GM21619 (cell line): Measurements from ENCODE around the gene TRMT2A.

Experiments used
- ATAC-seq: cut with Tn5 transposase; IDR thresholded peaks from one replicate; pipeline ENCODE4 v1.9.1; 2021; ENCODE audit not compliant: unreplicated experiment

The TRMT2A gene

GRCh38 chr22:20107951-20108756, 8.9 kb downstream of the TRMT2A start:
- no peak for ATAC-seq

- ATAC-seq, result no peak
These were observed 9.5 kb downstream of the TRMT2A start for GRCh38 chr22:20107471-20107901.

GRCh38 chr22:20106849-20107237, 10.2 kb downstream of the TRMT2A start:
- no peak for ATAC-seq

GRCh38 chr22:20106205-20106848, 10.7 kb downstream of the TRMT2A start:
- ATAC-seq, result no peak

- ATAC-seq, result no peak
These were observed 11.4 kb downstream of the TRMT2A start for GRCh38 chr22:20105456-20106204.

GRCh38 chr22:20102203-20102780, 14.7 kb downstream of the TRMT2A start:
- no peak for ATAC-seq

- ATAC-seq, result no peak
These were observed 15.4 kb downstream of the TRMT2A start for GRCh38 chr22:20101638-20102037.

GRCh38 chr22:20099099-20099711, 17.8 kb downstream of the TRMT2A start:
- no peak for ATAC-seq

- no peak for ATAC-seq
These were observed 20.2 kb downstream of the TRMT2A start for GRCh38 chr22:20096574-20097420.

- ATAC-seq, result no peak
These were observed 21.5 kb downstream of the TRMT2A start for GRCh38 chr22:20095521-20095920.

GRCh38 chr22:20094197-20094807, 22.7 kb downstream of the TRMT2A start:
- ATAC-seq, result no peak

GRCh38 chr22:20093418-20094196, 23.4 kb downstream of the TRMT2A start:
- no peak for ATAC-seq

- ATAC-seq, result no peak
These were observed 24.6 kb downstream of the TRMT2A start for GRCh38 chr22:20092477-20092854.

GRCh38 chr22:20091690-20092476, 25.1 kb downstream of the TRMT2A start:
- no peak for ATAC-seq

- ATAC-seq, result no peak
These were observed 26.2 kb downstream of the TRMT2A start for GRCh38 chr22:20090730-20091240.

GRCh38 chr22:20089977-20090729, 26.9 kb downstream of the TRMT2A start:
- ATAC-seq, result no peak
